GM03348 (cell line): ENCODE results near the gene ETFBKMT.

Experiments used
- DNase-seq: peaks from one replicate; pipeline ENCODE4 v3.0.0; 2012; ENCODE audit warnings: low spot score

Gene ETFBKMT

GRCh38 chr12:31722580-31722979 is 63.1 kb downstream of the ETFBKMT start:
- DNase-seq: no peak
